IPS-20b (cell line): ENCODE results near the gene AKT2.

Experiments used
- H3K27ac ChIP-seq: one replicate; pipeline ENCODE4 v1.5.1; 2013; ENCODE audit warnings: low read length
- H3K27me3 ChIP-seq: 2 replicates; pipeline ENCODE4 v1.6.1; 2013; ENCODE audit warnings: mild to moderate bottlenecking, low read length, inconsistent platforms; ENCODE audit not compliant: insufficient read depth
- H3K36me3 ChIP-seq: 2 replicates; pipeline ENCODE4 v1.6.1; 2013; ENCODE audit warnings: low read depth, mild to moderate bottlenecking, inconsistent platforms, low read length, moderate library complexity; ENCODE audit not compliant: insufficient read depth
- H3K4me1 ChIP-seq: 2 replicates; pipeline ENCODE4 v1.6.1; 2013; ENCODE audit warnings: mild to moderate bottlenecking, control low read depth, inconsistent platforms, low read length, moderate library complexity; ENCODE audit not compliant: insufficient read depth
- H3K4me3 ChIP-seq: 2 replicates; pipeline ENCODE4 v1.5.1; 2013; ENCODE audit warnings: mild to moderate bottlenecking, low read length, inconsistent platforms
- H3K9ac ChIP-seq: 2 replicates; pipeline ENCODE4 v1.6.1; 2013; ENCODE audit warnings: low read depth, mild to moderate bottlenecking, inconsistent platforms, low read length, moderate library complexity
- H3K9me3 ChIP-seq: 2 replicates; pipeline ENCODE4 v1.6.1; 2013; ENCODE audit warnings: mild to moderate bottlenecking, low read depth, low read length, inconsistent platforms; ENCODE audit not compliant: insufficient read depth

AKT2 gene

GRCh38 chr19:40286971-40287421 is 1.9 kb upstream of the AKT2 start:
- no peak overlapping the region for H3K27ac ChIP-seq
- peaks cover 3% of the 10 kb centered on the region; the same call in 1 of the 2 replicates for H3K36me3 ChIP-seq
- H3K9me3 ChIP-seq, result no peaks in the 10 kb centered on the region
- H3K9ac ChIP-seq, result peak overlapping the region; percentile 21; the same call in 1 of the 2 replicates
- no peaks in the 10 kb centered on the region for H3K27me3 ChIP-seq
- H3K4me3 ChIP-seq, result no peak overlapping the region
- H3K4me1 ChIP-seq, result peaks cover 7% of the 10 kb centered on the region; the same call in 1 of the 2 replicates

GRCh38 chr19:40286235-40286970 is 1.3 kb upstream of the AKT2 start:
- peak overlapping the region; percentile 73; the same call in 1 of the 2 replicates for H3K4me3 ChIP-seq
- peak overlapping the region; percentile 88; the same call in 1 of the 2 replicates for H3K9ac ChIP-seq
- H3K4me1 ChIP-seq, result peaks cover 7% of the 10 kb centered on the region; the same call in 1 of the 2 replicates
- H3K9me3 ChIP-seq, result no peaks in the 10 kb centered on the region
- H3K36me3 ChIP-seq, result peaks cover 9% of the 10 kb centered on the region; the same call in 1 of the 2 replicates
- H3K27me3 ChIP-seq, result no peaks in the 10 kb centered on the region
- no peak overlapping the region for H3K27ac ChIP-seq

DNA sequence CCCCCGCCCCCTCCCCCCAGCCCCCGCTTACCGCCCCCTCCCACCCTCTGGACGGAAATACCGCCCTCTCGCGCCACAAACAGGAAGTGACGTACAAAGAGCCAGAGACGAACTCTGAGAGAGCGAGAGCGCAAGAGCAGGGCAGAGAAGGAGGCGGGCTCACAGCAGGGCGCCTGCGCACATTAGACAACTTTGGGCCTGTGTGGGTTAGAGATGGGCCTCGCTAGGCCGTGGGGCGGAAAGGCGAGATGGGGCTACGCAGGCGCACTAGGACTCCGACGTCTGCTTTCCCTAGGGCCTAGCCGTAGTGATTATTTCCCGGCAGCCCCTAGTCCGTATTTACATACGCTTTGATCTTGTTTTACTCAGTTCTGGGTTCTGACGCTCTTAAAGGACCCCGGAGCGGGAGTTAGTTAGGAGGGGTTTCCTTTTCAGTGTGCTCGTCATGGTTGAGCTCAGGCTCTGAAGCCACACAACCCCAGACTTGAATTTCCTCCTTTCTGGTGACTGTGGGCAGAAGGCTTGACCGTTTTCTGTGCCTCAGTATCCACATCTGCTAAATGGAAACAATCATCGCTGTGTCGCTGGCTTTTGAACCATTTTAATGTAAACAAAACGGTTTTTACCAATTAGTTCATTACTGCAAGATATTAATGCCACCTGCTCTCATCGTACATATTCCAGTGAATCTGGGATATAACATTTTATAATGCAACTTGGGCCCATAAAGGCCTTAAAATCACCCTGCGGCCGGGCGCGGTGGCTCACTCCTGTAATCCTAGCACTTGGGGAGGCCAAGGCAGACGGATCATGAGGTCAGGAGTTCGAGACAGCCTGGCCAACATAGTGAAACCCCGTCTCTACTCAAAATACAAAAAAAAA is 449 bp upstream of the AKT2 start:
- Histone ChIP-seq H3K4me3 (peak overlapping the region; percentile 99), H3K4me1 (peaks cover 9% of the 10 kb centered on the region; the same call in 1 of the 2 replicates), H3K9me3 (no peaks in the 10 kb centered on the region)

DNA sequence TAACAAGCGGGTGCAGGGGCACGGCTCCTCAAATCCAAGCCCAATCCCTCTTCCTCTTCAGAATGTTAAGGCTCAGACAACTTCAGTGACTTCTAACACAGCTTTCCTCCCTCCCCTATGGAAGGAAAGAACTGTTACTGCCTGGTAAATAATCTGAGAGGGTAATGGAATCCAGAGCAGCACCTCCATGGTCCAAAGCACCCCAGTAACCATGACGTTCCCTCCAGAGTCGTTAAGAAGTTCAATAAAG is 969 bp downstream of the AKT2 start:
- H3K36me3 ChIP-seq, result peaks cover 10% of the 10 kb centered on the region; the same call in 1 of the 2 replicates
- H3K27me3 ChIP-seq, result no peaks in the 10 kb centered on the region
- H3K4me3 ChIP-seq, result peak overlapping the region; percentile 99
- H3K9ac ChIP-seq, result peak overlapping the region; percentile 98
- no peaks in the 10 kb centered on the region for H3K9me3 ChIP-seq
- peak overlapping the region; percentile 72 for H3K27ac ChIP-seq
- H3K4me1 ChIP-seq, result peaks cover 9% of the 10 kb centered on the region; the same call in 1 of the 2 replicates

More for the DNA sequence above, 449 bp upstream of the AKT2 start:
- H3K36me3 ChIP-seq, result peaks cover 10% of the 10 kb centered on the region; the same call in 1 of the 2 replicates
- H3K9ac ChIP-seq, result peak overlapping the region; percentile 88
- H3K27me3 ChIP-seq, result no peaks in the 10 kb centered on the region
- peak overlapping the region; percentile 49 for H3K27ac ChIP-seq

GRCh38 chr19:40283414-40284250 is 1.5 kb downstream of the AKT2 start:
- Histone ChIP-seq H3K4me1 (peaks cover 9% of the 10 kb centered on the region; the same call in 1 of the 2 replicates), H3K27ac (peak overlapping the region; percentile 72)

GRCh38 chr19:40282920-40283319 is 2.2 kb downstream of the AKT2 start:
- no peaks in the 10 kb centered on the region for H3K27me3 ChIP-seq
- H3K4me1 ChIP-seq, result peaks cover 12% of the 10 kb centered on the region; the same call in 1 of the 2 replicates
- no peak overlapping the region for H3K9ac ChIP-seq
- H3K27ac ChIP-seq, result no peak overlapping the region
- peaks cover 10% of the 10 kb centered on the region; the same call in 1 of the 2 replicates for H3K36me3 ChIP-seq
- H3K4me3 ChIP-seq, result no peak overlapping the region
- no peaks in the 10 kb centered on the region for H3K9me3 ChIP-seq

More at GRCh38 chr19:40283414-40284250, 1.5 kb downstream of the AKT2 start:
- Histone ChIP-seq H3K9ac (peak overlapping the region; percentile 98), H3K9me3 (no peaks in the 10 kb centered on the region), H3K27me3 (no peaks in the 10 kb centered on the region), H3K36me3 (peaks cover 10% of the 10 kb centered on the region; the same call in 1 of the 2 replicates), H3K4me3 (peak overlapping the region; percentile 99)

- Histone ChIP-seq H3K4me1 (peaks cover 13% of the 10 kb centered on the region; the same call in 1 of the 2 replicates), H3K4me3 (no peak overlapping the region), H3K36me3 (peaks cover 10% of the 10 kb centered on the region; the same call in 1 of the 2 replicates), H3K27ac (no peak overlapping the region), H3K9ac (no peak overlapping the region), H3K9me3 (no peaks in the 10 kb centered on the region), H3K27me3 (no peaks in the 10 kb centered on the region)
Measured at GRCh38 chr19:40282209-40282580, 3.0 kb downstream of the AKT2 start.

GRCh38 chr19:40281381-40282208 is 3.5 kb downstream of the AKT2 start:
- Histone ChIP-seq H3K4me3 (no peak overlapping the region), H3K27ac (no peak overlapping the region), H3K36me3 (peaks cover 10% of the 10 kb centered on the region; the same call in 1 of the 2 replicates), H3K9ac (peak overlapping the region; percentile 30), H3K27me3 (no peaks in the 10 kb centered on the region), H3K4me1 (peaks cover 13% of the 10 kb centered on the region; the same call in 1 of the 2 replicates), H3K9me3 (no peaks in the 10 kb centered on the region)

- no peak overlapping the region for H3K27ac ChIP-seq
- H3K27me3 ChIP-seq, result no peaks in the 10 kb centered on the region
- H3K9ac ChIP-seq, result peak overlapping the region; percentile 25; the same call in 1 of the 2 replicates
- H3K36me3 ChIP-seq, result peaks cover 10% of the 10 kb centered on the region; the same call in 1 of the 2 replicates
- H3K4me3 ChIP-seq, result no peak overlapping the region
- no peaks in the 10 kb centered on the region for H3K9me3 ChIP-seq
- peaks cover 13% of the 10 kb centered on the region; the same call in 1 of the 2 replicates for H3K4me1 ChIP-seq
Measured at GRCh38 chr19:40280608-40281221, 4.4 kb downstream of the AKT2 start.
